ENCODE data around the gene DSCAM.
"Not testable (repeated sequence)": the region's sequence is repeated elsewhere in the genome, so short reads cannot be mapped to it uniquely, and the experiment has no call there.

DSCAM gene

DNA sequence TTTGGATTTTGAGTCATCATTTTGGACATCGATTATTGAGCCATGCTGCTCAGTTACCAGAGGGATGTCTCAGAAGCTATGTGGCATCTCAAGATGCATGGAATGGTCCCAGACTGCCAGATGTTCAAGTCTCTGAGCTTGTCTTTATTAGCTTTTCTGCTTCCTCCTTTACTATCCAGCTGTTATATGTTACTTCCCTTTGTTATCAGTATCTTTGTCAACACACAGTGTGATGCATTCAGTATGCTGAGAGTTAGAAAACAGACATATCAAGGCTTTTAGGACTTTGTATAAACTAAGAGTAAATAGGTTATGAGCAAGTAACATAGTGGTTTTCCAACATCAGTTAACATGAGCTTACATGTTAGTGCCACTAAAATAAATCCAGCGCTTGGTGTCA, 474.5 kb downstream of the DSCAM start:
- DNase-seq = no peak

DNA sequence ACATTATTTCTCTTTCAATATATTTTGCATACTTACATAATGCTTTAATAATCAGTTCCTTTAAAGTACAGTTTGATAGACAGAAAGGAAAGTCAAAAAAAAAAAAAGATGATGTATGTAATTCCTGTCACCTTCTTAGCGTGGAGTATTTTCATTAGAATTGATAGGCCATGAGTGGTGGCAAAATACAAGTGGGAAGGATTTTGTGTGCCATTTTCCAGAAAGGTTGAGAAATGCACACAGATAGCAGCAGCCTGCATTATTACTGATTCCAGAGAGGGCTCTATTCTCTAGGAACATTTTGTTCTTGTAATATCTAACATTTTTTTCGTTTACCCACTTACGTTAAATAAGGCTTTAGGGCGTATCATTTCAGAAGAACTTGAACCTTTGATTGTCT, 475.6 kb downstream of the DSCAM start:
- no peak for DNase-seq

DNA sequence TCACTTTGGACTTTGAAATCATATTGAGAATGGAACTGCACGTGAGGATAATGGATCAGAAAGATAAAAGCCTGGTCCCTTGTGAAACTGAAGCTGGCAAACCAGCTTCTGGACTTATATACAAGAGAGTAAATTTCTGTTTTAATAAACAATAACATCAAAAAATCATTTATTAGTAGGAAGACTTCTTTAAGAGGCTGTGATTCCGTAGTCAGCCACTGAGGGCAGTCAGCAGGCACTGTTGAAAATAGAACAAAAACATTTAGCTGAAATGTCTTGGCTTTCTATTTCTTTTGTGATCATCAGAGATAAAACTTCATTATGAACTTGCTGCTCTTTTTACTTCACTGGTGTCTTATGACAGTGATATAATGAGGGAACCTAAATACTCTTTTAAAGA, 490.3 kb downstream of the DSCAM start:
- DNase-seq = no peak

GRCh38 chr21:40355076-40355475, 491.9 kb downstream of the DSCAM start:
- DNase-seq = no peak

DNA sequence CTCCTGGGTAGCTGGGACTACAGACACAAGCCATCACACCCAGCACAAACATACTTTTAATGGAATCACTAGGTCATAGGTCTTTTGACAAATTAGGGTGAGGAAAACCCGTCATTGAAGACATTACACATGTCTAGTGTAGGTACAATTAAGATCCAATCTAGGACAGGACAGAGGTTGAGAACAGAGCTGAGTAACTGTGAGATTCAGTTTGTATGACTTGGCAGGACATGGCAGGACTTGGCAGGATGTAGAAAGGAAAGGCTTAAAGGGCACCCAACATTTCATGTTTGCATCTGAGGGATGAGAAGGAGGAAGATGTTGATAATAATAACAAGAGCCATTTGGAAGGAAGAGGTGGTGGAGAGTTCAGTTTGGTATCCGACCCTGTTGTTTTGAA, 496.0 kb downstream of the DSCAM start:
- DNase-seq = no peak

DNA sequence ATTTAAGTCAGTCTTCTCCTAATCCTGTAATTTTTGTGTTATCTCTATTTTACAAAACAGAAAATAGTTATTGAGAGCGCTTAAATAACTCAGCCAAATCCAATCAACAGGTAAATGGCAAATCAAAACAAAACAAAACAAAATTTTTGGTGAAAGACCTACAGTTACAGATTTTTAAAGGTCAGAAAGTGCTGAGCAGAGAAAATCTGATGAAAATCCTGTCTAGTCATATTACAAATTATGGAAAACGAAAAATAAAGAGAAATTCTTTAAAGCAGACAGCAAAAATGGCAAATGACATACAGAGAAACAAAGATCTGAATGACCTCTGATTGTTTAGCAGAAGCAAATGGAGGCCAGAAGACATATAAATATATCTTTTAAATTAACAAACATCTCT, 497.4 kb downstream of the DSCAM start:
- no peak for DNase-seq

- DNase-seq = no peak
Measured at GRCh38 chr21:40345711-40346321, 501.1 kb downstream of the DSCAM start.

- no peak for DNase-seq
Measured at GRCh38 chr21:40340357-40340756, 506.6 kb downstream of the DSCAM start.

DNA sequence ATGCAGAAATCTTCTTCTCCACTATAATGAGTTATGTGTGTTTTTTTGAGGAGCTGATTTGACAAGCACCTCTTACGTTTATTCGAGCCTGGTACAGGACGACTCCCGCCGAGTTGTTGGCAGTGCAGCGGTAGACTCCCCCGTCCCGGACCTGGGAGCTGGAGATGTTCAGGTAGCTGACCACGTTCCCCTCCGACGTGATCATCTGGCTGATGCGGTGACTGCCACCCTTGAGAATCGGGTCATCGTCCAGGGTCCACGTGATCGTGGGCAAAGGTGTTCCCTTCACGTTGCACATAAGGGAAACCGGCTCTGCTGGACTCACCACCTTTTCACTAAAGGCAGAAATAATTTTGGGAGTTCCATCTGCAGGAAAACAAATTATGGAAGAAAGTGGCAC, 507.9 kb downstream of the DSCAM start:
- no peak for DNase-seq

DNA sequence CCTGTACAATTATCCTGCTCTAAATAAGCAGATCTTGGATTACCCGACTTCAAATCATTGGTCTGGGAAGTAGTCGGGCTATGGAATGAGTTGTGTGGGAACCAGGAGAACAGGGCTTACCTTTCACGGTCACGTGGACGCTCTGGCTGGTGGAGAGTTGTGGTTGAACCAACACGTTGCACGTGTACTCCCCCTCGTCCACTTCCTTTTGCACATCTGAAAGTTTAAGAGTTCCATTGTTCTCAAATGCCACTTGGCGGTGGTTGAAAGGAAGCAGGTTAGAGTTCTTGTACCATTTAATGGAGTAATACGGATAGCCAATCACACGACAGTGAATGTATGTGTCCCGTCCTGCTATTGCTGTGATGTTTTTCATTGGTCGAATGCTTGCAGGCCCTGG, 509.0 kb downstream of the DSCAM start:
- DNase-seq = no peak

- DNase-seq = no peak
Measured at GRCh38 chr21:40335704-40336103, 511.3 kb downstream of the DSCAM start.

- no peak for DNase-seq
Measured at GRCh38 chr21:40334159-40334558, 512.8 kb downstream of the DSCAM start.

GRCh38 chr21:40333731-40334130, 513.2 kb downstream of the DSCAM start:
- no peak for DNase-seq

- no peak for DNase-seq
Measured at GRCh38 chr21:40331804-40332203, 515.2 kb downstream of the DSCAM start.

DNA sequence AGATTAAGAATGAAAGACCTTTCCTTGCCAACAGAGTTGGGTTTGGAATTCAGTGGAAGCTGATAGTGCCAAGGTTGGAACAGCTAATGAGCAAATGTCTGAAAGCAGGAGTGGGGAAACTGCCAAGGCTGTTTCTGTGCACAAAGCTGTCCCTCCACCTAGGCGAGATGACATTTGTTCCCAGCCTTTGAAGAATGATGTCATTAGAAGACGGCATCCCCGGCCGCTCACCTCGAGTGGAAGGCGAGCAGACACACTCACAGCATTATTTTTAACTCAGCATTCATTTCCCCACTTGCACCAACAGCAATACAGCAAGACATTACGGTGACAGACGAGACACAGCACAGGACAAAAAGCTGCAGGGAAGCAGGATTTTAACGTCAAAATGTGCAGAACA, 515.8 kb downstream of the DSCAM start:
- no peak for DNase-seq

DNA sequence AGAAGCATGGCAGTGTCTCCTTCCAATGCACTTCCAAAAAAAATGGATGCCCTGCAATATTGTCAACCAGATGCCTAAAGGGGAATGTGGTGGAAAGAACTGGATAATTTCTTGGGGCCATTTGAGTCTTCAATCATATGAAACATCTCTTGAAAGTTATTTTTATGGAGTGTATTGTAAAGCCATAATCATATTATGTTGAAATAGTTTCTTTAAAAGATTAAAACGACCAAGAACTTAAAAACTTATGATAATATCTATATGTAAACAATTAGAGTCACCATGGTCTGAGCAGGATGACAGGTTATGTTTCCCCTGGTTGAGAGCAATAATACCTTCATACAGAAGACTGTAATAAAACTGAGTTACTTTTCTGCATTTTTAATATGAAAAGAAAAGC, 522.6 kb downstream of the DSCAM start:
- no peak for DNase-seq

DNA sequence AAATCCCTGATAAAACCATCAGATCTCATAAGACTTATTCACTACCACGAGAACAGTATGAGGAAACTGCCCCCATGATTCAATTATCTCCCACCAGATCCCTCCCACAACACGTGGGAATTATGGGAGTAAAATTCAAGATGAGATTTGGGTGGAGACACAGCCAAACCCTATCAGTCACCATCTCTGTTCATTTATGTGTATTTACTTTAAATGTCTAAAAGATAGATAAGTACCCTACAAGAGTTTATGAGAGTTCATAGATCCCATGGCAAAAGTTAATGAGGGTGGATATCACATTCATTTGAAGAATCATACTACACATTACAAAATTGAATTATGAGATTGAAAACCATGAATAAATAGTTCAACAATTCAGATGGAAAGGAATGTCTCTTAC, 526.2 kb downstream of the DSCAM start:
- not testable (repeated sequence) for DNase-seq

DNA sequence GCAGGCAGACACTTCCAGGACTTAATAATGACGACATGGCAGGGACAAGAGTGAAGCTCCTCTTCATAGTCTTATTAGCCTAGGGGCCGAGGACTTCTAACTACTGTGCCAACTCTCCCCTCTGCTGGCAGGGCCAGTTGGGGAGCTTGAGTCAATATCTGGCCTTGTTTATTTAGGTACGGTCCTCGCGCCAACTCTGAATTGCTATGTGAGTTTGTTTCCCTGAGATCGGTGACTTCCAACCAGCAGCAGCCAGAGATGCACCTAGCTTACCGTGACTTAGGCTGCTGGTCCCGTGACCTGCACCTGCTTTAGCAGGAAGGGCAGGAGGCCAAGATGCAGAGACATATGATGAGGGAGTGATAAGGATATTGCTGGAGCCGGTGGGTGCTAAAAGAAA, 528.6 kb downstream of the DSCAM start:
- no peak for DNase-seq

GRCh38 chr21:40316104-40316503, 530.9 kb downstream of the DSCAM start:
- DNase-seq = no peak

- no peak for DNase-seq
Measured at GRCh38 chr21:40315626-40316025, 531.3 kb downstream of the DSCAM start.

DNA sequence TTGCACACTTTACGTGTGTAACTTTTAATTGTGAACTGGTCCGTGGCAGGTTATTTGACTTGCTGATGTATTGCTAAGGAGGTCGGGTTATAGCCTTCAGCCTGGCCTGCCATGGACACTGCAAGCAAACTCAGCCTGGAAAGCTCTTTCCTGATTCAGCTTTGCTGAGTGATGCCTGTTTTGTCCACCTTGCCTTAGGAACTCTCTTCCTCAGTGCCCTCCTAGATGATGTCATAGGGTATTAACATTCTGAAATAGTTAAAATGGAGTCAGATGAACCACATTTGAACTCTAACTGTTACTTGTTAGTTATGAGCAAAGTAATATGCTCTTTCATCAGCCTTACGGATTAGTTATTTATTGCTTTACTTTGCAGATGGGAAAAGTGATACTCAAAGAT, 533.7 kb downstream of the DSCAM start:
- DNase-seq = no peak

DNA sequence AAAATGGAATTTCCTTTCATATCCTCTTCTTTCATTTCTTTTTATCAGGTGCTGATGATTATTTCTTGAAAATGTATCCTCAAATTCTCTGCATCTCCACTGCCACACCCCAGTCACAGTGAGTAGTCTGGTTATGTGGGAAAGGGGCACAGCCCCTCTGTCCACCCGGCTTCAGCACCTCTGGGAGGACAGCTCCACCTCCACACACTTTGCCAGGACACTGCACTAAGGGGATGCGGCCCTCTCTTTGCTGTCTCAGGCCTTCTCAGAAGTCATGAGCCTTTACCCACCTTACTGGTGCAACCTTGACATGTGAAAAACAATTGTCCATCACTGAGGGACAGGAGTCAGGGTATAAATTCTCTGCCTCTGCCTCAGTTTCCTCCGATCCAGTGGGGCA, 546.7 kb downstream of the DSCAM start:
- DNase-seq = no peak

GRCh38 chr21:40299451-40299850, 547.5 kb downstream of the DSCAM start:
- no peak for DNase-seq

GRCh38 chr21:40294345-40294744, 552.6 kb downstream of the DSCAM start:
- DNase-seq = no peak

- no peak for DNase-seq
Measured at GRCh38 chr21:40291560-40291959, 555.4 kb downstream of the DSCAM start.
